ENCODE data around the gene PRKAG2.
"Not testable (repeated sequence)": the region's sequence is repeated elsewhere in the genome, so short reads cannot be mapped to it uniquely, and the experiment has no call there.

Gene PRKAG2

DNA sequence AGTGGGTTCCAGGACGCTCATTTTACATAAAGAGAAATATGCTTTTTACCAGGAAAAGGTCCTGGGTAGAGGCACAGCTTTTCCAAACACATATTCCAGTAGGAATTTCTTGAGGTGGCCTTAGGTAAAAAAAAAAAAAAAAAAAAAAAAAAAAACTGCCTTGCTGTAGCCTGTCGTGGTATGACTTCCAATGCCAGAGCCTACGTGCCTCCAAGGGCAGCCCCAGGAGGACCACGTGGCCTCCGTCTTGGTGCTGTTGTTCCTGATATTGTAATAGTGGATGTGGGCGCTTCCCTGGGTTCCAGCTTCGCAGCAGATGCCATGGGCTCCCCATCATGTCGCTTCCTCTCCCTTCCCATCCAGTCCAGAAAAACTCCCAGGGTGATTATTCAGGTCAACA lies 49.3 kb downstream of the PRKAG2 start:
- no peaks in the 10 kb centered on the region for H3K4me1 ChIP-seq (ENCODE audit: control insufficient read depth, insufficient read depth, low read length)
- no peaks in the 10 kb centered on the region for H3K9me3 ChIP-seq (ENCODE audit: control insufficient read depth, low read length)
- no peak overlapping the region for H3K27ac ChIP-seq (ENCODE audit: insufficient read depth, low read depth, low read length, poor library complexity, severe bottlenecking)
- H3K4me3 ChIP-seq (ENCODE audit: insufficient read depth, low read depth, low read length), result no peak overlapping the region
- H3K27me3 ChIP-seq (ENCODE audit: control insufficient read depth, insufficient read depth, low read length, poor library complexity, severe bottlenecking), result no peaks in the 10 kb centered on the region
- no peaks in the 10 kb centered on the region for H3K36me3 ChIP-seq (ENCODE audit: control insufficient read depth, insufficient read depth, low read length)
- WGBS, 2 experiments, result 92 to 94% methylated on average over 7 to 8 of the region's 8 CpGs

DNA sequence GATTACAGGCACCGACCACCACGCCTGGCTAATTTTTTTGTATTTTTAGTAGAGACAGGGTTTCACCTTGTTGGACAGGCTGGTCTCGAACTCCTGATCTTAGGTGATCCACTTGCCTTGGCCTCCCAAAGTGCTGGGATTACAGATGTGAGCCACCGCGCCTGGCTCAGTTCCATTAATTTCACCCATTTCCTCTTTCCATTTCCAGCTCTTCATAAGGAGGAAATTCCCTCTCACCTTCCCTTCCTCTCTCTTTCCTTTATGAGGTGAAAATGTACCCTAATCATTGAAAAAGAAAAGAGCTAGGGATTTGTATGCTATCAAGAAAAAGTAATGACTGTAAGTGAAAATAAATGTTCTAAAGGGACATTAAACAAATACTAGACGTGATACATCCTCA lies 50.6 kb downstream of the PRKAG2 start:
- 96% methylated on average over 6 of the region's 6 CpGs for WGBS, 2 experiments
- H3K4me3 ChIP-seq (ENCODE audit: insufficient read depth, low read depth, low read length); H3K9me3 ChIP-seq (ENCODE audit: control insufficient read depth, low read length); H3K27me3 ChIP-seq (ENCODE audit: control insufficient read depth, insufficient read depth, low read length, poor library complexity, severe bottlenecking); H3K36me3 ChIP-seq (ENCODE audit: control insufficient read depth, insufficient read depth, low read length); H3K4me1 ChIP-seq (ENCODE audit: control insufficient read depth, insufficient read depth, low read length); H3K27ac ChIP-seq (ENCODE audit: insufficient read depth, low read depth, low read length, poor library complexity, severe bottlenecking): not testable (repeated sequence)

DNA sequence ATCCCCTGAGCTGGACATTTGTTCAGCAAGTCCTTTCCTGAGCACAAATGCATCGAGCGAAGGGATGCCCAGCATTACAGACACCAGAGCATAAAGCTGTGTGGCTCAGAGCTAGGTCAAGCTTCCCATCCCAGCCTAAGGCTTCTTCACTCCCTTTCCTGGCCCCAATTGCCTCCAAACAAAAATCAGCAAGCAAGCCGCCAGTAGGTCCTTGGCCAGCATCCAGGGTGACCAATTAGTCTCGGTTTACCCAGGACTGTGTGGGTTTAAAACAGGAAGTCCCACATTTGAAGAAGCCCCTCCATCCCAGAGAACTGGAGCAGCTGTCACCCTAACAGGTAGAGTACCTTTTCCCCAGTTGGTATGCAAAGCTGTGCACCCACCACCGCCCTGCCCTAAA lies 51.2 kb downstream of the PRKAG2 start:
- H3K27me3 ChIP-seq (ENCODE audit: control insufficient read depth, insufficient read depth, low read length, poor library complexity, severe bottlenecking), result no peaks in the 10 kb centered on the region
- H3K36me3 ChIP-seq (ENCODE audit: control insufficient read depth, insufficient read depth, low read length), result no peaks in the 10 kb centered on the region
- no peak overlapping the region for H3K27ac ChIP-seq (ENCODE audit: insufficient read depth, low read depth, low read length, poor library complexity, severe bottlenecking)
- H3K4me1 ChIP-seq (ENCODE audit: control insufficient read depth, insufficient read depth, low read length), result no peaks in the 10 kb centered on the region
- WGBS, 2 experiments, result 88 to 92% methylated on average over 5 of the region's 5 CpGs
- no peak overlapping the region for H3K4me3 ChIP-seq (ENCODE audit: insufficient read depth, low read depth, low read length)
- no peaks in the 10 kb centered on the region for H3K9me3 ChIP-seq (ENCODE audit: control insufficient read depth, low read length)

DNA sequence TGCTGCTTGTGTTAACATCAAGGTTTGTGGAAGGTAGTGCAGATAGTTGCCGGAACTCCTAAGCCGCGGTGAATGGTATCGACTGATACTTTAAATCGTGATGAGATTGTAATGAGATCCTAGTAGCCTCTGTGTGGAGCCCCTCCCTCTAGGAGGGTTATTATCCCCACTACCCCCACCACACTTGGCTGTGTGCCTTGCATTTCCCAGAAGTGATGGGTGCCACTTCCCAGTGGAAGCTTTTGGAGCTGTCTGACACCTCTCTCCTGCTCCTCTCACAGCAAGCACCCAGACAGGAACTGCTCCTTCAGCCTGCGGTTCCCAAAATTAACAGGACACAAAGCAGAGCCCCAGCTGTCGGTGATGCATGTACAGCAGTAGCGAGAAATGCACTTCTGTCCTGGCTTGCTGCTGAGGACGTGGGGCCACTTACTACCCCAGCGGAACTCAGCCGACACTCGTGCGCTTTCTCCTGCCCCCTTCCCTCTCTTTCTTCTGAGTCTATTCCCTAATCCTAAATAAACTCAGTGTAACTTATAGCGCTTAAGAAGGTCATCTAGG lies 52.5 kb downstream of the PRKAG2 start:
- no peaks in the 10 kb centered on the region for H3K27me3 ChIP-seq (ENCODE audit: control insufficient read depth, insufficient read depth, low read length, poor library complexity, severe bottlenecking)

DNA sequence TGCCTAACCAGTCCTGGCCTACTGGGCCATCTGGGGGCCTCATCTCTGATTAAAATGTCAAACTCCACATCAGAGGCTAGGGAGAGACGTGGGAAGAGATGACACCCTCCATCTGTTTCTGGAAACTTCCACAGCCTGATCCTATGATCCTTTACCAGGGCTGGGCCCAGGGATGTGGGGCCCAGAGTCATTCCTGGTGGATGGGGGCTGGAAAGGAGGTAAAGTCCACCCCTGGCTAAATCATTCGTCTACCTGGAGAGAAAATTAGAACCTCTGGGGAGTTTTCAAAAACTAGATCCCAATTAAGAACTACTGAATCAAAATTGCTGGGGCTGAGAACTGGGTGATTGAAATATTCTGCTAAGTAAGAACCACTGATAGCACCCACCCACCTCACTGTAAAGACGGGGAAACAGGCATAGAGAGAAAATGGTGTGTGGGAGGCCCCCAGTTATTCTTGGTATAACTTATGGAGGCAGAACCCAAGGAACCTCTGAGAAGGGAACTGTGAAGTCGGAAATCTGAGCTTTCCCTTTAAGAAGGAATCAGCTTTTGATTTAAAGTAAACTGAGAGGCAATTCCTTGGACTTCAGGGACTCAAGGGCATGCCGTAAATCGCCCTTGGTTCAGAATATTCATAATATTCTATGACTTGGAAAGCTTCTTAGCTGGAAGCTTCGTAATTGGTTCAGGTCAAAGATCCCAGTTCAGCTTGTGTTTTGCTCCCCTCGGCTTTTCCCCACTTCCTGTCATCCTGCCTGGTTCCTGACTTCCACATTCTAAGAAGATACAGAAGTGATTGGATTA lies 53.1 kb downstream of the PRKAG2 start:
- Histone ChIP-seq H3K36me3 (ENCODE audit: control insufficient read depth, insufficient read depth, low read length) (no peaks in the 10 kb centered on the region), H3K4me3 (ENCODE audit: insufficient read depth, low read depth, low read length) (no peak overlapping the region), H3K27me3 (ENCODE audit: control insufficient read depth, insufficient read depth, low read length, poor library complexity, severe bottlenecking) (no peaks in the 10 kb centered on the region), H3K27ac (ENCODE audit: insufficient read depth, low read depth, low read length, poor library complexity, severe bottlenecking) (no peak overlapping the region), H3K4me1 (ENCODE audit: control insufficient read depth, insufficient read depth, low read length) (no peaks in the 10 kb centered on the region), H3K9me3 (ENCODE audit: control insufficient read depth, low read length) (no peaks in the 10 kb centered on the region)
- 85 to 86% methylated on average over 8 of the region's 8 CpGs for WGBS, 2 experiments

More for the DNA sequence above, 52.5 kb downstream of the PRKAG2 start:
- Histone ChIP-seq H3K4me3 (ENCODE audit: insufficient read depth, low read depth, low read length) (no peak overlapping the region), H3K36me3 (ENCODE audit: control insufficient read depth, insufficient read depth, low read length) (no peaks in the 10 kb centered on the region), H3K9me3 (ENCODE audit: control insufficient read depth, low read length) (no peaks in the 10 kb centered on the region), H3K27ac (ENCODE audit: insufficient read depth, low read depth, low read length, poor library complexity, severe bottlenecking) (no peak overlapping the region), H3K4me1 (ENCODE audit: control insufficient read depth, insufficient read depth, low read length) (no peaks in the 10 kb centered on the region)
- WGBS, 2 experiments, result 88 to 90% methylated on average over 14 of the region's 14 CpGs

DNA sequence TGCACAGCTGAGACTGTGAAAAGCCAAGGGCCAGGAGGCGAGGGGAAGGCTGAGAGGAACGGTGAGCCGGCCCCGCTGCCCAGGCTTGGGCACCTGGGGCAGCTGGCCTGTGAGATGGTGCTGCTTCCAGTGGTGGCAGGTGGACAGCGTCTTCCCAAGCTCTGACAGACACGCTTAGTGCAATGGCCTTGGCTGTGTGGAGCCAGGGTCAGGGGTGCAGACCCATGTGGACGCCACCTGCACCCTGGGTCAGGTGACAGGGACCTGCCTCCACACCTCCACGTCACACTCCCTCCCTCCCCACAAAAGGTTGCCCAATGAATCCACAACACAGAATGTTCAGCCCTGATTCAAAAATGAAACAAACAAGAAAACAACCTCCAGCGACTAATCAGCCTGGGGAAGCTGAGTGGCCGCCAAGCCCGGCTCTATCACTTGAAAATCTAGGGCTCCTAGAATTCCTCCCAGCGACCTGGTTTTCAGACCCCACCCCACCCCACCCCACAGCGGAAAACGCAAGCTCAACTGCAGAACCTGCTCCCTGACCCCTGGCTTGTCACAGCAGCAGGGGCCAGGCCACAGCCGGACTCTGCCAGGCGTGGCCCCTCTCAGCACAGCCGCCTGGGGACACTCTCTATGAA lies 54.3 kb downstream of the PRKAG2 start:
- Histone ChIP-seq H3K4me1 (ENCODE audit: control insufficient read depth, insufficient read depth, low read length) (no peaks in the 10 kb centered on the region), H3K4me3 (ENCODE audit: insufficient read depth, low read depth, low read length) (no peak overlapping the region), H3K27ac (ENCODE audit: insufficient read depth, low read depth, low read length, poor library complexity, severe bottlenecking) (no peak overlapping the region), H3K9me3 (ENCODE audit: control insufficient read depth, low read length) (no peaks in the 10 kb centered on the region), H3K27me3 (ENCODE audit: control insufficient read depth, insufficient read depth, low read length, poor library complexity, severe bottlenecking) (no peaks in the 10 kb centered on the region), H3K36me3 (ENCODE audit: control insufficient read depth, insufficient read depth, low read length) (no peaks in the 10 kb centered on the region)
- WGBS, 2 experiments, result 91 to 95% methylated on average over 17 of the region's 17 CpGs

DNA sequence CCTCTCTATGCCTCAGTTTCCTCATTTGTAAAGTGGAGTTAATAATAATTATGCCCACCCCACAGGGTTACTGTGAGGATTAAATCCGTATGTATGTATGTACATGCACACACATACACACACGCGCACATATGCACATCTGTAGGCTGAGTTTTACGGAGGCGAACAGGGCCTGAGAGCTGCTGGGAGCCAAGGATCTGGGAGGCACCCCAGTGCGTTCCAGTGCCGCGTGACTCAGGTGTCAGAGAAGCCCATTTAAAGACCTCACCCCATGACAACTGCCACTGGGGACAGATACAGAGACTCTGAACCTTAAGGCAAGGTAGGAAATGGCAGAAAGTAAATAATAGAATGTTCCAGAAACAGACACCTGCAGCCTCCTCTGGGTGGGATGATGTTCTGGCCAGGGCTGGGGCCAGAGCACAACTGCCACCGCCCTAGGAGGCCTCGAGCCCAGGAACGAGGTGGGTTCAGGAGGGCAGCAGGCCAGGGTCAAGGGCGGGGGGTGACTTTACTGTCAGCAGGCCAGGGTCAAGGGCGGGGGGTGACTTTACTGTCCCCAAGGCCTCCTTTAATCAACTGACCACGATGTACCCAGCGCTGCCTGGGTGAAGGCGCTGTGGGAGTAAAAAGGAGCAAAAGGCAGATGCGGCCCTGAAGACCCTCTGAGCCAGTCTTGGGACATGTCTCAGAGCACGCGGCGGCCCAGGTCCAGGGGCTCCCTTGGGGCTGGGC lies 54.9 kb downstream of the PRKAG2 start:
- Histone ChIP-seq H3K9me3 (ENCODE audit: control insufficient read depth, low read length) (no peaks in the 10 kb centered on the region), H3K27me3 (ENCODE audit: control insufficient read depth, insufficient read depth, low read length, poor library complexity, severe bottlenecking) (no peaks in the 10 kb centered on the region), H3K4me3 (ENCODE audit: insufficient read depth, low read depth, low read length) (no peak overlapping the region), H3K4me1 (ENCODE audit: control insufficient read depth, insufficient read depth, low read length) (no peaks in the 10 kb centered on the region), H3K27ac (ENCODE audit: insufficient read depth, low read depth, low read length, poor library complexity, severe bottlenecking) (no peak overlapping the region), H3K36me3 (ENCODE audit: control insufficient read depth, insufficient read depth, low read length) (no peaks in the 10 kb centered on the region)
- 89 to 92% methylated on average over 20 of the region's 20 CpGs for WGBS, 2 experiments

DNA sequence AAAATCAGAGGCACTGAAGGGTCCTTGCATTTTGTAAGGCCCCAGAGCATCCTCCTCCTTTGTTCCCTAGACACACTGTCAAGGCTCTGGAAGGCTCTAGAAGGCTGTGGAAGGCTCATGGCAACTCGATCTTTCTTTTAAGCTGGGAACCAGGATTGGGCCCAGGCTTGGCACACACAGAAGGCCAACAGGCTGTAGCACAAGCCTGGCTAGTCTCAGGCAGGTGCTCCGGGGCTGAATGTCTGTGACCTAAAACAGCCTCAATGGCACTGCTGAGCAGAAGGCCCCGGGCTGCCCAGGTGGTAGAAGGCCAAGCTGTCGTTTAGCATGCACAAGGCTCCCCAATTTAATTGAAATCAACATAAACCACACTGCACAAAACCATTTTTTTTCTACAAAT lies 55.7 kb downstream of the PRKAG2 start:
- no peaks in the 10 kb centered on the region for H3K9me3 ChIP-seq (ENCODE audit: control insufficient read depth, low read length)
- H3K27ac ChIP-seq (ENCODE audit: insufficient read depth, low read depth, low read length, poor library complexity, severe bottlenecking), result no peak overlapping the region
- H3K36me3 ChIP-seq (ENCODE audit: control insufficient read depth, insufficient read depth, low read length), result no peaks in the 10 kb centered on the region
- H3K4me3 ChIP-seq (ENCODE audit: insufficient read depth, low read depth, low read length), result no peak overlapping the region
- H3K27me3 ChIP-seq (ENCODE audit: control insufficient read depth, insufficient read depth, low read length, poor library complexity, severe bottlenecking), result no peaks in the 10 kb centered on the region
- no peaks in the 10 kb centered on the region for H3K4me1 ChIP-seq (ENCODE audit: control insufficient read depth, insufficient read depth, low read length)
- 93% methylated on average over 4 of the region's 4 CpGs for WGBS, 2 experiments

DNA sequence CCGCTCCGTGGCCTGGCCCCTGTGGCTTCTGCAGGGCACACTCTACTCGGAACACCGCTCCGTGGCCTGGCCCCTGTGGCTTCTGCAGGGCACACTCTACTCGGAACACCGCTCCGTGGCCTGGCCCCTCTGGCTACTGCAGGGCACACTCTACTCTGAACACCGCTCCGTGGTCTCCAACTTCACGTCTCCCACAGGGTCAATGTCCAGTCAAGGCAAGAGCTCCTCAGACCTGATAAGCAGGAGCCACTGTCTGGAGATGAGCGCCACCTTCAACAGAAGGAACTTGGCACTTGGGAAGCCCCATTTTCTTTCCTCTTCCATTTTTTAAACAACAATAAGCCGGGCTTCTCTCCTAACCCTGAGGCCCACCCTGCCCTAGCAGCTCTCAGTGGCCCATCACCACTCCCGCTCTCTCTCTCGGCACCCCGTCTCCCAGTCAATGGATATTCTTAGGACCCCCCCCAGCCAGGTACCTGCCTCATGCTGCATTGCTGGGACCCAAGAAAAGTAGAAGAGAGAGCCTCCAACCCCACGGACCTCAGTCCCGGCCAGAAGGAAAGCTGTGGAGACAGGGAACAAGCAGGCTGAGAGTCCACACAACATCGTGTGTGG lies 56.3 kb downstream of the PRKAG2 start:
- Histone ChIP-seq H3K9me3 (ENCODE audit: control insufficient read depth, low read length) (no peaks in the 10 kb centered on the region), H3K36me3 (ENCODE audit: control insufficient read depth, insufficient read depth, low read length) (no peaks in the 10 kb centered on the region), H3K27ac (ENCODE audit: insufficient read depth, low read depth, low read length, poor library complexity, severe bottlenecking) (no peak overlapping the region), H3K4me3 (ENCODE audit: insufficient read depth, low read depth, low read length) (no peak overlapping the region), H3K27me3 (ENCODE audit: control insufficient read depth, insufficient read depth, low read length, poor library complexity, severe bottlenecking) (peaks cover 3% of the 10 kb centered on the region), H3K4me1 (ENCODE audit: control insufficient read depth, insufficient read depth, low read length) (no peaks in the 10 kb centered on the region)
- 86 to 88% methylated on average over 16 of the region's 19 CpGs for WGBS, 2 experiments

DNA sequence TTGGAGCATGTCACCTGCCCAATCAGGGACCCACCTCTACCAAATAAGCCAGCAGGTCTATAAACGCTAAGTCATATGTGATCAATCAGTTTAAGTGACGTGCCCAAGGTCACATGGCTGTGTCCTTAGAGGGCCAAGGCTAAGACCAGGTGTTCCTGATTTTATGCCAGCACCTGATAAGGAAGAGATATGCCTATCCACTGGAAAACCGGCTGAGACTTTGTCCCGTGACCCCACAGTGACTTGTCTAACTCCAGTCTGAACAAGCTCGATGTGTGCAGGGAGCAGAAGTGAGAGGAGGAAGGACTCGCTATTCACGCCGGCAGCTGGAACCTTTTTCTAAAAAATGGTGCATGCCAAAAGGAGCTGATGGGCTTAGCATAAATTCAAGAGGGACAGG lies 57.0 kb downstream of the PRKAG2 start:
- H3K9me3 ChIP-seq (ENCODE audit: control insufficient read depth, low read length), result no peaks in the 10 kb centered on the region
- peaks cover 10% of the 10 kb centered on the region for H3K27me3 ChIP-seq (ENCODE audit: control insufficient read depth, insufficient read depth, low read length, poor library complexity, severe bottlenecking)
- no peak overlapping the region for H3K4me3 ChIP-seq (ENCODE audit: insufficient read depth, low read depth, low read length)
- 96% methylated on average over 8 of the region's 8 CpGs for WGBS, 2 experiments
- H3K36me3 ChIP-seq (ENCODE audit: control insufficient read depth, insufficient read depth, low read length), result no peaks in the 10 kb centered on the region
- H3K4me1 ChIP-seq (ENCODE audit: control insufficient read depth, insufficient read depth, low read length), result no peaks in the 10 kb centered on the region
- H3K27ac ChIP-seq (ENCODE audit: insufficient read depth, low read depth, low read length, poor library complexity, severe bottlenecking), result no peak overlapping the region

All from ectodermal cell (in vitro differentiated cells).